SKM-1 treated with dmso at 0.1 percent for 144 hours (cell line): ENCODE results near the gene MARCKS.

Experiments used
- DNase-seq: peaks from one replicate; lab custom pipeline; 2025; ENCODE audit not compliant: unreplicated experiment; lab: John Stamatoyannopoulos, UW

MARCKS gene, protein sequence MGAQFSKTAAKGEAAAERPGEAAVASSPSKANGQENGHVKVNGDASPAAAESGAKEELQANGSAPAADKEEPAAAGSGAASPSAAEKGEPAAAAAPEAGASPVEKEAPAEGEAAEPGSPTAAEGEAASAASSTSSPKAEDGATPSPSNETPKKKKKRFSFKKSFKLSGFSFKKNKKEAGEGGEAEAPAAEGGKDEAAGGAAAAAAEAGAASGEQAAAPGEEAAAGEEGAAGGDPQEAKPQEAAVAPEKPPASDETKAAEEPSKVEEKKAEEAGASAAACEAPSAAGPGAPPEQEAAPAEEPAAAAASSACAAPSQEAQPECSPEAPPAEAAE

DNA sequence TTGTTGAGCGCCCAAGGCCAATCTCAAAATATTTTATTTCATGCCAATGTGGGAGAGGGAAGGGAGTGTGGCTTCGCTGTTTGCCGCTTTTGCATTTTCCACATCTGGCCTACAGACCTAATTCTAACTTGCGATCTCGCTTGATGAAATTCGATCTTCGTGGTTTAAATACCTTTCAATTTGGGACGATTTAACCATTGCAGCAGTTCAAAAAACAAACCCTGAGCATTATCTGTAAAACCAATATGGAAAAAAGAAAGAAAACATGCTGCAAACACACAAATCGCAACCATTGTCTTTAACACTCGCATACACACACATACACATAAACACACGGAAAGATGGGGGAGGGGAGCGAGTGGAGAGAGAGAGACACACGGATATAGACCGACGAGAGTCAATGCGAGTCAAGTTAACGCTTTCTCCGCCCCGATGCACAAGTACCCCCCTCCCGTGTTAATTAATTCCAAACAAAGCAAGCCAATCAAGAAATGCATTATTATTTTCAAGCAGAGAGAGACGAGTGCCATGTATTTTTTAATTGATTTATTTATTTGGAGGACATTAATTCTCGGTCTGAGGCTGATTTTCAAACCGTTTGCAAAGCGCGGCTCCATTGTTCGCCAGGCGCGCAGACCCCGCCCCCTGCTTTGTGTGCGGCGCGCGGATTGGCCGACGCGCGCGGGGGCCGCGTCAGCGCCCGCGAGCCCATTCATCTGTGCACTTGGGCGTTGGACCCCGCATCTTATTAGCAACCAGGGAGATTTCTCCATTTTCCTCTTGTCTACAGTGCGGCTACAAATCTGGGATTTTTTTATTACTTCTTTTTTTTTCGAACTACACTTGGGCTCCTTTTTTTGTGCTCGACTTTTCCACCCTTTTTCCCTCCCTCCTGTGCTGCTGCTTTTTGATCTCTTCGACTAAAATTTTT, at the start of gene MARCKS:
Gene MARCKS, plus strand, starts transcription at position 721 of the 931 bp plus-strand sequence. CDS start 401 bp downstream, outside the sequence.
- peak; percentile 50 for DNase-seq

DNA sequence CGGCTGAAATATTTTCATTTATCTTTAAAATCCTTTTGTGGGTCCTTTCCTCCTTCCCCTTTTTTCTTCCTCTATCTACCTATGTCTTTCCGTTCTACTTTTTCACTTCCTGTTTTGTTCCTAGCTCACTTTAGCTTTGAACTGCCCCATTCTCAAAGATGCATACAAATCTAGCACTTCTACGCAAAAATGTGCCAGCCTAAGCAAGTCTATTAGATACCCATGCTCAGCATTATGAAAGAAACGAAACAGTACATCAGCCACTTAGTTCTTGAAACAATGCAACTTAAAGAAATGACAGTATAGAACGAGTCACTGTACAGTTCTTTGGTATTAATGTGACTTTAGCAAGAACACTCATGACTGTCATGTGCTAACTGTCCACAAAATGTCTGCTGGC, 47.3 kb upstream of the MARCKS start:
- DNase-seq: peak; percentile 90

DNA sequence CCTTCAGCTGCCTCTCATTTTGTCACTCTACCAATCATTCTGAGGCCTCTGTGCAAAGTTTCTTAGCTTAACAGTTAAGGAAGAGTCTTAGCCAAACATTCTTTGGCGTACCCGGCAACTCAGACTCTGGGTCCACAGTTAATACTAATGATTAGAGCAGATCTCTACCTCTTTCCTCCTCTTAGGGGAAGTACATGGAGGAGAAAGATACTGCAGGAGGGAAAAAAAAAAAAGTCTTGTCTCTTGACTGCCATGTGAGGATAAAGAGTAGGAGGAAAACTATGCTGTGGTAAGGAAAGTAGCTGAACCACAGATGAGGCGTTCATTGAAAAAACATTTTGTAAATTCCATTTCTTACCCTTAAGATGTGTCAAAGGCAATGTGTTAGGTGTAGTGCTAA, 44.0 kb upstream of the MARCKS start:
- no peak for DNase-seq

DNA sequence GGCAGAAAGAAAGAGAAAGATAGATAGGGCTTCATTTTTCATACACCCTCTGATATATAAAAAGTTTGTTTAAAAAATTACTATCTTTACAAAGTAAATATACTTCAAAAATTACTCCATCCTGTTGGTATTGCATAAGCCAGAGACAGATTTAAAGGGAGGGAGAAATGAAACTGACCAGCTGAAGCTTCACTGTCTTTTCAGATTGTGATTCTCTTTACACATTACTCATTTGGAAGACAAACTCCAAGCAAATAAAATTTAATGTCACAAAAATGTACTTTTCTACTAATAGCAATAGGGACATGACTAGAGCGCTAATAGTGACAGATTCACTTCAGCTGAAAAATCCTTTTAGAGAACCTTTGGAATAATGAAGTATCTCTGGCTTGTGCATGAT, 38.6 kb upstream of the MARCKS start:
- DNase-seq: no peak

DNA sequence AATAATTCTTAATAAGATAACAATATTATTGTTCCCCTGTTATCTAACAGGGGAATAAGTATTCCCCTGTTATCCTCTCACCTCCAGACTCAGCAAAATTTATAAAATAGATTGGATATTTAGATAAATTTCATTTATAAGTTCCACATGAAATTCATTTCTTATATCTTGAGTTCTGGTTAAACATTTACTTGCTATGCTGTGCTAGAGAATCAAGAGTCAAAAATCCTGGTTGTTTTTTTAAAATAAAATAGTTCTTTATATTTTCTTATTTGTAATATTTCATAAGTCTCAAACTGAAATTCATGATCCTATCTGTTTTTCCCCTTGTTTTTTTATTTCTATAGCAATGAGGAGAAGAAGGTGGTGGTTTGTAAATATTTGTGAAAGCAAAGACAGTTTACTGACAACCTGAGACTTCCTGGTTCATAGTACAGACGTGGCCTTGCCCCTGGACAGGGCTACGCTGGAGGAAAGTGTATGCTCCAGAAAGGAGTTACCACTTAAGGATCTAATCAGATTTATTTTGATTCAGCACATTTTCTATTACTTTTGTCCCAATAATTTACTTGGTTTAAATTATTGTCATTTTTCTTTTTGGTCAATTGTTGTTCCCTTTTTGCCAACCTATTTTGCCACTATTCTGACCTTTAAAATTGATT, 37.8 kb upstream of the MARCKS start:
- no peak for DNase-seq

DNA sequence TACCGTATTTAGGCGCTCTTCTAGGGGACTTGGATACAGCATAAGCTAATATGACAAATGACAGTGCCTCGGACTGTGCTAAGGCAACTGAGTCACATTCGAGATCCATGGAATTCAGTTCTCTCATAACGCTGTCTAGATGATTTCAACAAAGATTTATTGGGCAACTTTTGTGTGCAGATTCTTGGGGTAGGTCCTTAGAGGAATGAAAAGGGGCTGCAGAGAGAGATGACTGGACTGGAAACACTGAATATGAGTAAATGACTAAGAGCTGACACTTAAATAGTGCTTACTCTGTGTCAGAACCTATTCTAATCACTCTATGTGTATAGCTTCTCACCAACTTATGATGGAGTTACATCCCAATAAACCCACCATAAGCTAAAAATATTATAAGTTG, 36.4 kb upstream of the MARCKS start:
- no peak for DNase-seq

DNA sequence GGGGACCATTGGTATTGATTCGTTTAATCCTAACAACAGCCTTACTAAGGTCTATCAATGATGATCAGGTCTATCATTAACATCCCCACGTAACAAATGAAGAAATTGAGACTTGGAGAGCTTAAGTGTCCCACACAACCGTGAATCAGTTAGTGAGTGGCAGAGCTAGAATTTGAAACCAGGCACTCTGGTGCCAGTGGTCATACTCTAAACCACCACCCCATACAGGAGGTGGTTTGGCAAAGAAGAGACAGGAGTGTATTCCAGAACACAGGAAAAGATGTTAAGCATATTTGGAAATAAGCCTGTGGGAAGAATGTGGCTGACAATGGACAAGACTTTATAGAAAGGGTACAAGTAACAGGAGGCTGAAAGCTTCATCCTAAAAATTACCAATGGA, 35.7 kb upstream of the MARCKS start:
- no peak for DNase-seq

DNA sequence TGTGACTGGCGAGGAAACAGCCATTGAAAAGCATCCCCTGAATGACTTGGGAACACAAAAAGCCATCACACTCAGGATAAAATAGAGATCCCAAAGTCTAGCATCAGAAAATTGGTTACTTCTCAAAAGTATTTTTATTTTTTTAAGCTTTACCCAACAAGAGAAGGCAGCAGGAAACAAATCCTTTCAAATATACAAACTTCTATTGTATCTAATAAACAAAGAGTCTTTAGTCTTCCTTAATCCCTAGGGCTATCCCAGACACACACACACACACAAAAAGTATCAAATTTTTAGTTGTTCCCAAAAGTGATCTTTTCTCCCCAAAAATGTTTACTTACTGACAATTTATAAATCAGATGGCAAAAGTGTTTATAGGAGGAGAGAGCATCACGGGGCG, 33.2 kb upstream of the MARCKS start:
- no peak for DNase-seq

DNA sequence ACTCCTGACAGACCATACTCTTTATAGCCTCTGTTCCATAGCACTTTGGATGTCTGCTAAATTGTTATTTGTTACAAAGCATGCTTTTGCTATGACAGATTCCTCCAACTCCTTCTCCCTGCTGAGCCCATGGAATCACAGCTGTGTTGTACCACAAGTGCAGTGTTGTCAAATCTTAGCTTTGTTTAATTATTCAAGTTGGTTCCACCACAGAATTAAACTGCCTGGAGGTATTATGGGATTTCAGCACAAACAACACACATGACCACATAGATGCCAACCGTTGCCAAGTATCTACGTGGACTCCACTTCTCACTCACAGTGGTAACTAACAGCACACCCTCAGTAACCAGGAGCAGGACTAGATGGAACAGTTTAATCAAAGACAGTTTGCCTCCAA, 32.7 kb upstream of the MARCKS start:
- no peak for DNase-seq

DNA sequence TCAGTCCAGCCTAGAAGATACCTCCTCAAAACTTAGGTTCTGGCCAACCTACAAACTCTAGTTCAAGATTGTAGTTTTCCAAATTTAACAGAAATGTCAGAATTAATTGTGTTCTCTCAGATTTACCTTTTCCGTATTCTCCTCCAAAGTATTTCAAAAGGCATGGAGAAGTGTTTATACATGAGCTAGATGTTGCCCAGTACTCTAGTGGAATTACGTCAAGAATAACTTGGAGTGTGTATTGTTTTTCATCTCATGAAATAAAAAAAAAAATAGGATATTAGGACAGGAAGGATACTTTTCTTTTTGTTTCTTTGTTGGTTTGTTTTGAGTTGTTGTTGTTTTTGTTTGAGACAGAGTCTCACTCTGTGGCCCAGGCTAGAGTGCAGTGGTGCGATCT, 32.3 kb upstream of the MARCKS start:
- DNase-seq: no peak

DNA sequence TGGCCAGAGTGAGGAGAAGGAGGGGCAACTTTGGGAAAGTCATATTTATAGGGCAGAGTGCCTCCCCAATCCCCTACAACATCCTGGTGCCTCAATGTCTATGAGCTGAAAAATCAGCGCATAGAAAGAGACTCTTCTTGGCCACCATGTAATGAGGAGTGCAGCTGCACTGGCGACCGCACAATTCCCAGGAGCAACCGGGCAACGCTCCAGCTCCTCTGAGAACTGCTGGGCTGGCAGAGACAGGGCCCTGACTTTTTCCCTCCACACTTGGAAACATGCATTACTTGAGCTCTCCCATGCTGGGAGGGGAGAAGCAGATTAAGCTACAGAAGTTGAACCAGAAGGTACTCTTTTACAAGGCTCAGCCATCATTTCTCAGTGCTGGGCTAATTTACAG, 31.4 kb upstream of the MARCKS start:
- no peak for DNase-seq

DNA sequence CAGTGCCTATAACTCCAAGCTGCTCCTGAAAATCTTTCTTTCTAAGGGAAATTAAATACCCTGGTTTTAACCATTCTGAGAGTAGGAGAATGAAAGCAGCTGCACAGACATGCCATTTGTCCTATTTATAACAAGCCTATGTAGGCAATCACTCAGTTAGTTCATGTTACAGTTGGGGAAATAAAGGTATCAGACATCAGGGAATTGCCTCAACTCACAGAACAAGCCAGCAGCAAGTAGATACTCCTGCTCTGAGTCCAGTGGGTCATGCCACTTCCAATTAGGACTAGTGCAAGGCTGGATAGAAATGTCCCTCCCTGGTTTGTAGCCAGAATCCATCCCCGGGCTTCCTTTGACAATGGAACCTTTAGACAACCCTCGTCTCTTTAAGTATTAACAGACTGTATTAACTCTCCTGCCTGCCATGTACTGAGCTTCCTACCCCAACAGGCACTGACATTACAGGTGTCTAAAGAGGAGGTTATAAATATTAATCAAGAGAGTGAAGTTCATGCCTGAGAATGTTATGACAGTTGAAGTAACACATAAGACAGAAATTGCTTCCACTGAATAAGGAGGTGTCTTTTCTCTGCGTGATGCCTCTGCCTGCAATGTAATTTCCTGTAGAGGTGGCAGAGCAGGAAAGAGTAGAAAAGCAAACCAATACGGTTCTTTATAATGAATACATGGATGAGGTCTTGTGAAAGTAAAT, 28.0 kb upstream of the MARCKS start:
- DNase-seq: no peak

DNA sequence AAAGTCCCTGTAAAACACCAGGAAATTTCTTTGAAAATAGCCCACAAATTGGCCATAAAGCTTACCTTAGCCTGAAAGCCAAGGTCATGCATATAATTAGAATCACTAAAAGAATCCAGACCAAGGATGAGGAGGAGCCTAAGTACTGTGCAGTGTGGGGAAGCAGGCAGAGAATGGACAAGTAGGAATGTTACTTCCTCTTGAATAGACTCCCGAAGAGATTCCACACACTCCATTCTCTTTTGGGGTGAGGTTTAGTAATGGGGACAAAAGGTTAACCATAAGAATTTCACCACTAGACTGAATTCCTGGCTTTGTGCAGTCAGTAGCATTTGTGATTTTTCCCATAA, 27.5 kb upstream of the MARCKS start:
- no peak for DNase-seq

DNA sequence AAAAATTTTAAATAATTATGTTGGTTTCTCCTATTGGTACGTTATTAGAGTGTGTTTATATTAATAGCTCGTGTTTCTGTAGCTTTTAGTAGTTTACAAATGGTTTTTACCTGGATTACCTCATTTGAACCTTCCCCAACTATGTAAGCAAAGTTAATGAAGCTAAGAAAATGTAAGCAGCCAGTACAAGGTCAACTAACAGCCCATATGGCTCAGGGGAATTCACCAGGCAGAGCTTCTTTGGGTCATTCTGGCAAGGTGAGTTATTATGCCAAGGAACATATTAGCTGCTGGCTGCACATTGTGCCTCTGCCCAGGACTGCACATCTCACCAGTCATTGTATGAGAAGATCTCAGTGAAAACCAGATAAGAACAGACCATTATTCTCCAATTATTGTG, 27.0 kb upstream of the MARCKS start:
- no peak for DNase-seq

DNA sequence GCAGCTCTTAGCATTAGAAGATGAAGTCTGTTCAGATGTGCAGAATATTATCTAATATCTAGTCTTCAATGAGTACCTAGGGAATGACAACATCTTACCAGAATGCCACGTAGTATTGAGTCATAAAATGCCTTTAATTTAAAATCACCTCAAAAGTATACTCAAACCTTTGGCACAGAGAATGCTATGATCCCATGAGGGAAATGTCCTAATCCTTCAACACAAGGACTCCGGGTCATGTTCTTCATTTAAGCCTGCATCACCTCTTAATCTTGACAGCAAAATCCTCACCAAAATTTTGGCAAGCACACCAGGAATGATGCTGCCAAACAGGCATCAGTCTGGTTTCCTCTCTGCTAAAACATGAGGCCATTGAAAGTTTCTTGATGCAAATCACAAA, 23.6 kb upstream of the MARCKS start:
- no peak for DNase-seq

DNA sequence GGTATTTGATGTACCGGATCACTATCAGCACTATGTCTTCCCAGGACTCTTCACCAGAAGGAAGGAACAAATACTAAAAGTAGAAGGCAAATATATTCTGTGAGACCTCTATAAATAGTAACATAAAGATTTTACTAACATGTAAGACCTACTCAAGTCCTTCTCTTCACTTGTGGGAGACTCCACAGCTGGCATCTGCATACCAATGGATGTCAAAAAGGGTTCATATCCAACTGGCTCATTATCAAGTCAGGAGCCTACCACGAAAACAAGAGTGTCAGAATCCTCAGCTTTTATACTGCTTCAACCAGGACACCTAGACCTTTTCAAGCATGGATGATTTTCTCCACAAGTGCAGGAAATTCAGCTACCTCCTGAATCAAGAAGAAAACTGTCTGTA, 20.0 kb upstream of the MARCKS start:
- no peak for DNase-seq

DNA sequence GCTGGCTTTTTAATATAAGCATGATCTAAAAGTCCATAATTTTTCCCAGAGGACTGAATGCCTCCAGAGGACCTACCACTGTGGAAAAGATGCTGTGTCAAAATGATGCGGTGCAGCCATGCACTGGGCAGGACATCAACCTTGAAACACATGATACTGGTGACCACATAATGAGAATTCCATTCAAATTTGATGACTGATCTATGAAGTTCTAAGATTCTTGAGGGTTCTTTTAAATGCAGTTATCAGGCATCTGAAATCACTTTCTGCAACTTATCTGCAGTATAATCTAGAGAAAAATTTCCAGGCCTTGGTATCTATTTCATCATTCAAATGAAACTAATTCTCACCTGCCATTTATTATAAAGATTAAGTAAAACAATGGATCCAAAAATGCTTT, 15.0 kb upstream of the MARCKS start:
- no peak for DNase-seq

DNA sequence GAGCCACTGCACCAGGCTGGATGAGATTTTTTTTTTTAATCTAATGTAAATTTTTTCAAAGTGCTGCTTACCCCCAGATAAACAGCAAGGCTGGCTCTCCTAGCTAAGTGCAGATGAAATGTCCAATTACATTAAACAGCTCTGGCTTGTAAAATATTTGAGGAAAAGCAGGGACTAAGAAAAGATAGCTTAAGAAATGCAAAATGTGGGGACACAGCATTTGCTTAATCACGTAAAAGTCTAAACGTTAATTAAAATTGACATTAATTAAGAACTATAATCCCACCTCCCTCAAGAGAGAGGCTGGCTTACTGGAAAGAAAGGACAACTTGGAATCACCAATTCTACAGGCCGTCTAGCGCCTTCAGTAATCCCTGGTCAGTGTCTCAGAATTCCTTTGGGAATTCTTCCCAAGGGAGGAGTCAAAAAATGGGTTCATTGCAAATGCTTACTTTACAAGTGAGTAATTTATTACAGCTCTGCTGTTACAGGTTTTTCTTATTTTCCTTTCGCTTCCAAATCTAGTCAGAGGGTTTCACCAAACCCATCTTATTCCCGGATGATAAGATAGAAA, 13.6 kb upstream of the MARCKS start:
- DNase-seq: no peak

DNA sequence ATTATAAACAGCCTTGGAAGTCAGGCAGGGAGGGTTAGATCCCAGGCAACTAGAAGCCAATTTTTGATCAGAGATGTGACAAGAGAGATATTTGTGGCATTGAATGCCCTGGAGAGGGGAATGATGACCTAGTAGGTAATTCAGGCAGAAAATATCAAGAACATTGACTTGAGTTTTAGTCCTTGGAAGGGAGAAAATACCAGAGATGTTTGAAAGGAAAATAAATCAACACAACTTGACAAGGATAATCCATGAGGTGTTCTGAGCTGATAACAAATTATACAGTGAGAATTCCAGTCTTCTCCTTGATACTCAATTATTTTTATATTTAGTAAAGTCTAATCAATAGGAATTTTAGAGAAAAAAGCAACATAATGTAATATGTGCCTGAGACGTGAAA, 10.6 kb upstream of the MARCKS start:
- no peak for DNase-seq

DNA sequence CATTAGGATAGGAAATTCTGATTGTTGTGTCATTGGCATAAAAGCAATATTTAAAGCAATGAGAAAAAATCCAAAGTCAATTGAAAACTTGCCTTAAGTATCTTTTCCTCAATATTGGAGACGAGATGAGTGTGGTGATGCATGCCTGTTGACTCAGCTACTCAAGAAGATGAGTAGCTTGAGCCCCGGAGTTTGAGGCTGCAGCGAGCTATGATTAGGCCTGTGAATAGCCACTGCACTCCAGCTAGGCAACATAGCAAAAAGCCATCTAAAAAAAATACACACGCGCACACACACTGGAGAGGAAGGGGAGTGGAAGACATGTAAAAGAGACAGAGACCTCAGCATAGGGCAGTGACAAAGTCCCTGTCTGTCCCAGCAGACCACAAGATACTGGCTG, 9.7 kb upstream of the MARCKS start:
- no peak for DNase-seq

DNA sequence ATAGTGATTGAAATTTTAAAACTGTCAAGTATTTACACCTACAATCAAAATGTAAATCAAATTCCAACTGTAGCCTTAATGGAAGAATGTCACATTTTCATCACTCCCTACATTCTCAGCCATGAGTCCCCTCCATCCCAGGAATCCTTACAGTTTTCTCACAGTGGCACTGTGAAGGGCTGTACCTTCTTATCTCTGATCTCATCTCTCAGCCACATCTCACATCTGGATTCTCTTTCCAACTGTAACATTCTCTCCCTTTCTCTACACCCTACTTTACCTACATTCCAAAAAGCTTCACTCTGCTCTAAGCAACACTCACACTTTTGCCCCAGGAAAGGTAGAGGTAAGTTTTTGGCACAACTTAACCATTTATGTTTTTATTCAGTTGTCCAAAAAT, 8.9 kb upstream of the MARCKS start:
- DNase-seq: no peak
